Heart right ventricle (tissue), 16 donors: Measurements from ENCODE around the gene TNS1. TPM values are rescaled to one million over a fixed set of nuclear protein-coding genes. Genes with fewer than 3 reads are reported as not detected.

Experiments used
- ATAC-seq, 8 donors: fragments of 200-7000 bp; cut with Tn5 transposase; one replicate each; pipeline ENCODE4 v1.9.1; 2020; ENCODE audit warnings: mild to moderate bottlenecking in 8 of 8, moderate library complexity in 8 of 8, moderate number of reproducible peaks in 1 of 8
- DNase-seq, 2 donors: peaks; one replicate each; pipeline ENCODE4 v3.0.0-alpha.2; 2020
- H3K27ac ChIP-seq, 10 donors: fragments of 200-600 bp; sonication (generic) in 2 of 10; one replicate each; pipeline versions ENCODE4 v1.5.0 to v1.8.0; 2020 to 2022; ENCODE audit warnings: mild to moderate bottlenecking in 3 of 10
- H3K27me3 ChIP-seq, 7 donors: fragments of 200-600 bp; one replicate each; pipeline ENCODE4 v1.8.0; 2021 to 2022; ENCODE audit warnings: mild to moderate bottlenecking in 2 of 7
- H3K36me3 ChIP-seq, 9 donors: fragments of 200-600 bp; sonication (generic) in 1 of 9; one replicate each; pipeline versions ENCODE4 v1.5.0 to v1.8.0; 2020 to 2022; ENCODE audit warnings: mild to moderate bottlenecking in 2 of 9
- H3K4me1 ChIP-seq, 9 donors: fragments of 200-600 bp; sonication (generic) in 1 of 9; one replicate each; pipeline versions ENCODE4 v1.5.0 to v1.8.0; 2020 to 2022; ENCODE audit warnings: mild to moderate bottlenecking in 4 of 9
- H3K4me3 ChIP-seq, 10 donors: fragments of 200-600 bp; sonication (generic) in 2 of 10; one replicate each; pipeline versions ENCODE4 v1.5.0 to v1.8.0; 2020 to 2022; ENCODE audit warnings: mild to moderate bottlenecking in 7 of 10, moderate library complexity in 2 of 10
- H3K9me3 ChIP-seq, 11 donors: fragments of 200-600 bp in 10 of 11; sonication (generic) in 2 of 11; one replicate each; pipeline versions ENCODE4 v1.5.0 to v1.8.0; 2013 to 2022; ENCODE audit warnings: mild to moderate bottlenecking in 2 of 11, control low read depth in 1 of 11, moderate library complexity in 1 of 11
- WGBS, 2 donors: extraction: QIAGEN DNeasy Blood & Tissue Kit; methylation state at CpG; one replicate each; pipeline ENCODE4 v1.1.7; 2013; ENCODE audit warnings: inconsistent platforms in 1 of 2; 5-methylcytosine and 5-hydroxymethylcytosine counted together
- intact Hi-C, 10 donors: fragments of 100-400 bp; cut with DNase I; formaldehyde crosslinking; loops; one replicate each; pipeline versions ENCODE4 v1.11.1 to v1.14.2; 2022
- polyA plus RNA-seq, 2 donors: library from polyadenylated mRNA; stranded (reverse); fragments of 200-250 nt; gene quantifications; one replicate each; pipeline ENCODE4 v1.2.3, GENCODE V29; 2013
- total RNA-seq, 10 donors: library from RNA; stranded (reverse); fragmentation: NEBNext Ultra II Directional in 3 of 10; extraction: Animal tissue kit (Norgen Biotek cat#: 25700) in 3 of 10; gene quantifications; one replicate each; pipeline versions ENCODE4 v1.2.1 to v1.2.4, GENCODE V29; 2021 to 2023
- TF ChIP-seq, protein P1 (sequence below), 9 donors: fragments of 200-600 bp; sonication (generic) in 2 of 9; IDR thresholded peaks; one replicate each; pipeline versions ENCODE4 v1.5.0 to v1.8.0; 2021 to 2022; ENCODE audit warnings: antibody characterized with exemption in 9 of 9, mild to moderate bottlenecking in 5 of 9, moderate library complexity in 1 of 9
- donor health status: Arrhythmogenic right ventricular cardiomyopathy.
- donor health status: ischemic (EF 13 %, LVEDD 7.1; RV severe dilation, severe dysfunction).
- donor health status: healthy with polysubstance abuse.
- donor health status: DM: no; HTN: yes; CAD: no.
- donor health status: DM: no; HTN: no; CAD: no.
- donor health status: ischemic (EF 25% LVEDD 6.9; RV normal size, moderate dysfunction).
- donor health status: ischemic (EF 25% LVEDD 5.7; RV mildly dilated, moderate dysfunction).
- donor health status: healthy.
- donor health status: DM: yes; HTN: yes; CAD: no.
- donor health status: Ischemic cardiomyopathy.
- donor health status: ischemic (EF 35%, LVEDD 5.7; RV mildly dilated, moderate dysfunction).
- donor health status: nonischemic (EF 11% LVEDD 7.7; RV severe dilation, severe dysfunction).
- donor health status: DM: yes; HTN: yes; CAD: no.
- donor health status: PGD.
- donor health status: ischemic (EF 29% LVEDD 5.4; RV normal size, mild dysfunction).
- donor health status: nonischemic (EF 23%, LVEDD 6.1; RV moderate dilation, normal function).

The TNS1 gene
- total and polyA plus RNA-seq, 12 donors: 64.6 to 844 (median 731) TPM

DNA sequence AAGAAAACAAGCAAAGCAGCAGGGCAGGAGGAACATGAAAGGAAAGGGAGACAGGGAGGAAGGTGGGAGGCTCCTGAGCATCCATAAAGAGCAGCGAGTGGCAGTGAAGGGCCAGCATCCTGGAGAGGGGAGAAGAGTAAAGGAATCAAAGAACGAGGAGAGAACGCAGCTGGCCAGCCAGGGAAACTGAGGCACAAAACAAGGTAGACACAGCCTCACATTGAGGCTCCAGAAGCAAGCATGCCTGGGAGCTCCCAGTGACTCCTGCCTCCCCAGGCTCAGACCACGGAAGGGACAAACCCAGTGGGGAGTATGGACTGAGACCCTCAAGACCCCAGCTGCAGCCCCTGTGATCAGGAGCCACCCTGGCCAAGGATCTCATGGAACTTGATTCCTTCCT, 14.0 kb upstream of the TNS1 start:
- DNase-seq (no peak), ATAC-seq (no peak)
- Histone ChIP-seq H3K9me3 (no peaks in the 10 kb centered on the region), H3K36me3 (no peaks in the 10 kb centered on the region), H3K27me3 (no peaks in the 10 kb centered on the region), H3K4me1 (peaks cover 15 to 63% (median 27%) of the 10 kb centered on the region in 9 donors), H3K4me3 (no peak overlapping the region), H3K27ac (peak overlapping the region in 4 of 10 donors; percentile 38 to 72 (median 45))
- TF ChIP-seq, protein P1, sequence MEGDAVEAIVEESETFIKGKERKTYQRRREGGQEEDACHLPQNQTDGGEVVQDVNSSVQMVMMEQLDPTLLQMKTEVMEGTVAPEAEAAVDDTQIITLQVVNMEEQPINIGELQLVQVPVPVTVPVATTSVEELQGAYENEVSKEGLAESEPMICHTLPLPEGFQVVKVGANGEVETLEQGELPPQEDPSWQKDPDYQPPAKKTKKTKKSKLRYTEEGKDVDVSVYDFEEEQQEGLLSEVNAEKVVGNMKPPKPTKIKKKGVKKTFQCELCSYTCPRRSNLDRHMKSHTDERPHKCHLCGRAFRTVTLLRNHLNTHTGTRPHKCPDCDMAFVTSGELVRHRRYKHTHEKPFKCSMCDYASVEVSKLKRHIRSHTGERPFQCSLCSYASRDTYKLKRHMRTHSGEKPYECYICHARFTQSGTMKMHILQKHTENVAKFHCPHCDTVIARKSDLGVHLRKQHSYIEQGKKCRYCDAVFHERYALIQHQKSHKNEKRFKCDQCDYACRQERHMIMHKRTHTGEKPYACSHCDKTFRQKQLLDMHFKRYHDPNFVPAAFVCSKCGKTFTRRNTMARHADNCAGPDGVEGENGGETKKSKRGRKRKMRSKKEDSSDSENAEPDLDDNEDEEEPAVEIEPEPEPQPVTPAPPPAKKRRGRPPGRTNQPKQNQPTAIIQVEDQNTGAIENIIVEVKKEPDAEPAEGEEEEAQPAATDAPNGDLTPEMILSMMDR (IDR thresholded peaks at IDR 0.05): no peak
- intact Hi-C loops: no loop called here
- WGBS, 2 donors: 85 to 93% methylated on average over 4 of the region's 4 CpGs

- Histone ChIP-seq H3K36me3 (no peaks in the 10 kb centered on the region), H3K27me3 (peaks cover 0 to 7% (median 0%) of the 10 kb centered on the region in 7 donors), H3K27ac (no peak overlapping the region), H3K4me1 (peaks cover 12 to 64% (median 29%) of the 10 kb centered on the region in 9 donors), H3K9me3 (no peaks in the 10 kb centered on the region), H3K4me3 (no peak overlapping the region)
- DNase-seq (no peak), ATAC-seq (no peak)
- WGBS, 2 donors: 60 to 66% methylated on average over 11 of the region's 11 CpGs
- intact Hi-C loops: no loop called here
- TF ChIP-seq, protein P1 (IDR thresholded peaks at IDR 0.05): no peak
These were observed 13.1 kb upstream of the TNS1 start for GRCh38 chr2:218015586-218016521.

DNA sequence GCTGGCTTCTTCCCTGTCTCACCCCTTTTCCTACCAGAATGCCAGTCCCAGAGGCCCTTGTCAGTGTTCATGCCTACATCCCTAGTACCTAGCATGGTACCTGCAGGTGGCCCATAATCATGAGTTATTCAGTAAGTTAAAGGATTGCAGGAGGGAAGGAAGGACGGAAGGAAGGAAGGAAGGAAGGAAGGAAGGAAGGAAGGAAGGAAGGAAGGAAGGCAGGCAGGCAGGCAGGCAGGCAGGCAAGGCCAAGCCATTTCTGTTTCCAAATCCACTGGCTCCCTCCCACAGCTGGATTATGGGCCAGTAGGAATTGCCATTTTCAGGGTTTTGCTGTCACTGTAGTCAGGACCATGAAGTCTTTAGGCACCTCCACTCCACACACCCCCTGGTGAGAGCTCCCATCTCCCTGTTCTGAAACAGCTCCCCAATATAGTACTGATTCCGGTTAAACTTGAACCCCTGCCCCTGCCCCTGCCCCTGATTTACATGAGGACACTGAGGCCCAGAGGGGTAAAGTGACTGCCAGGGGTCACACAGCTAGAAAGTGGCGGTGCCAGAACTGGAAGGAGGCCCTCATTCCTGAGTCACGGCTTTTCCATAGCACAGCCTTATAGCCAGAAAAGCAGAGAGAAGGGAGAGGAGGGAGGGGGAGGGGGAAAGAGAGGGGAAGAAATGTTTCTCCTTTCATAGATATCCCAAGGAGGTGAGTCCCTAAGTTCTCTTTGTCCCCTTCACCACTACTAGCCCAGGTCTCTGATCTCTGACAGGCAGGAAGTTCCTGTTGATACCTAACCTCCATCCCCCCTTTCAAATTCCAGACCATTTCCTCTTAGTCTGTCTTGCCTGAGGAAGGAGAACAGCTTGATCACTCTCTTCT, 12.2 kb upstream of the TNS1 start:
- 82 to 88% methylated on average over 3 of the region's 4 CpGs for WGBS, 2 donors
- Histone ChIP-seq H3K27me3 (peaks cover 0 to 16% (median 0%) of the 10 kb centered on the region in 7 donors), H3K4me1 (peaks cover 20 to 61% (median 38%) of the 10 kb centered on the region in 9 donors), H3K9me3 (no peaks in the 10 kb centered on the region), H3K27ac (no peak overlapping the region), H3K4me3 (no peak overlapping the region), H3K36me3 (no peaks in the 10 kb centered on the region)
- ATAC-seq (no peak), DNase-seq (no peak)
- intact Hi-C loops: no loop called here
- TF ChIP-seq, protein P1 (IDR thresholded peaks at IDR 0.05): no peak

DNA sequence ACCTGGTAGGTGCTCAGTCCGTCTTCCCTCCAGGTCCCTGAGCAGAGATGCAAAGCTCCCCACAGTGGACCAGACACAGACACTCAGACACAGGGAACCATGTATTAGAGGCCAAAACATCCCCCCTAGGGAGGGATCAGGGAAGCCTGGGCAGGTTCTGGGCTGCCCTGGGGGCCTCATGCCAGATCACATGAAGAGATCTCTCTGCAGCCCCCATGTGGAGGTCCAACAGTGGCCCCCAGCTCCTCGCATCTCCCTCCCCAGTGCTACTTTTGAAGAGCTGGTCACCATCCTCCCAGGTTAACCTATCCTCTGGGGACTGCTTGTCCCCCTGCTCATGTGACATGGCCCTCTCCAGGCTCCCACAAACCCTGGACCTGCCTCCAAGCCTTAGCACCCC, 10.5 kb upstream of the TNS1 start:
- DNase-seq (no peak), ATAC-seq (no peak)
- Histone ChIP-seq H3K27me3 (peaks cover 0 to 31% (median 0%) of the 10 kb centered on the region in 7 donors), H3K27ac (no peak overlapping the region), H3K36me3 (no peaks in the 10 kb centered on the region), H3K4me3 (no peak overlapping the region), H3K9me3 (no peaks in the 10 kb centered on the region), H3K4me1 (peaks cover 20 to 65% (median 39%) of the 10 kb centered on the region in 9 donors)
- 98 to 100% methylated on average over 2 of the region's 2 CpGs for WGBS, 2 donors
- intact Hi-C loops: no loop called here
- TF ChIP-seq, protein P1 (IDR thresholded peaks at IDR 0.05): no peak
